ENCODE results near the gene YWHAE.

DNA sequence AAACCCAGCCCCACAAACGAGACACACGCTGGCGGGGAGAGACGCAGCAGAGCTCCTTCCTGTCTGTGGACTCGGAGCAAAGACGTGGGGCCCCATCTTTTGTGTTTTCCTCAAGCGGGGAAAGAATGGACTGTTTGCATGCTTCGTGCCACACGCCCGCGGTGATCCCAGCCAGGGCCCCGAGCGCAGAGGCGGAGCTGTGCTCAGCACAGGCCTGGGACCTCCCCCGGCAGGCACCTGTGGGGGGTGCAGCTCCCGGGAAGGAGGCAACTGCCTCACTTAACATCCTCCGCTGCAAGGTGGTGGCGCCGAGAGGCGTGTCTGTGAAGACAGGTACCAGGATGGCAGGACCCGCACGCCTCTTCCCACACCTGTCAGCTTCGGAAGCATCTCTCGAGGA is 101.4 kb downstream of the YWHAE start:
- TF ChIP-seq EZH2 (IDR thresholded peaks at IDR 0.05; ENCODE audit: insufficient read depth, poor library complexity, severe bottlenecking), result no peak
- no peak for TF ChIP-seq EZH2phosphoT487 (IDR thresholded peaks at IDR 0.05; ENCODE audit: insufficient read depth, low read depth)

Data from GM23248 (cell line).